Measurements from ENCODE around the gene PAXX. TPM values are rescaled to one million over a fixed set of nuclear protein-coding genes. Genes with fewer than 3 reads are reported as not detected.

PAXX gene
- total RNA-seq, 1 donor, result 16.6 TPM

- H4K20me1 ChIP-seq (ENCODE audit: insufficient read depth, low read length), result no peaks in the 10 kb centered on the region
- no peaks in the 10 kb centered on the region for H3K36me3 ChIP-seq (ENCODE audit: insufficient read depth, low read length)
- H3K4me2 ChIP-seq (ENCODE audit: insufficient read depth, low read length), result no peak within 1 kb of the TSS
- no peaks in the 10 kb centered on the region for H3K79me2 ChIP-seq (ENCODE audit: insufficient read depth, low read length)
- no peaks in the 10 kb centered on the region for H3K9me3 ChIP-seq (ENCODE audit: low read depth, low read length)
- H2AFZ ChIP-seq (ENCODE audit: low read length), result no peak within 1 kb of the TSS
- TF ChIP-seq, protein P1, sequence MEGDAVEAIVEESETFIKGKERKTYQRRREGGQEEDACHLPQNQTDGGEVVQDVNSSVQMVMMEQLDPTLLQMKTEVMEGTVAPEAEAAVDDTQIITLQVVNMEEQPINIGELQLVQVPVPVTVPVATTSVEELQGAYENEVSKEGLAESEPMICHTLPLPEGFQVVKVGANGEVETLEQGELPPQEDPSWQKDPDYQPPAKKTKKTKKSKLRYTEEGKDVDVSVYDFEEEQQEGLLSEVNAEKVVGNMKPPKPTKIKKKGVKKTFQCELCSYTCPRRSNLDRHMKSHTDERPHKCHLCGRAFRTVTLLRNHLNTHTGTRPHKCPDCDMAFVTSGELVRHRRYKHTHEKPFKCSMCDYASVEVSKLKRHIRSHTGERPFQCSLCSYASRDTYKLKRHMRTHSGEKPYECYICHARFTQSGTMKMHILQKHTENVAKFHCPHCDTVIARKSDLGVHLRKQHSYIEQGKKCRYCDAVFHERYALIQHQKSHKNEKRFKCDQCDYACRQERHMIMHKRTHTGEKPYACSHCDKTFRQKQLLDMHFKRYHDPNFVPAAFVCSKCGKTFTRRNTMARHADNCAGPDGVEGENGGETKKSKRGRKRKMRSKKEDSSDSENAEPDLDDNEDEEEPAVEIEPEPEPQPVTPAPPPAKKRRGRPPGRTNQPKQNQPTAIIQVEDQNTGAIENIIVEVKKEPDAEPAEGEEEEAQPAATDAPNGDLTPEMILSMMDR (IDR thresholded peaks at IDR 0.05; ENCODE audit: extremely low read depth, low read depth, low read length), result no peak
- H3K27ac ChIP-seq (ENCODE audit: low read depth, low read length), result no peak within 1 kb of the TSS
- DNase-seq (ENCODE audit: insufficient read length, low spot score, missing footprints), result peak; percentile 76
- peaks cover 8% of the 10 kb centered on the region for H3K4me1 ChIP-seq (ENCODE audit: insufficient read depth, low read length)
- no peaks in the 10 kb centered on the region for H3K27me3 ChIP-seq (ENCODE audit: insufficient read depth, low read length)
- H3K4me3 ChIP-seq (ENCODE audit: insufficient read depth, low read length), result no peak within 1 kb of the TSS
Observed at GRCh38 chr9:136951541-136952320, 40.5 kb upstream of the PAXX start, which contains the start of gene LCN12. TSS of gene LCN12 (plus strand) at chr9:136952273. CDS start at chr9:136952328, 55 bp downstream.

DNA sequence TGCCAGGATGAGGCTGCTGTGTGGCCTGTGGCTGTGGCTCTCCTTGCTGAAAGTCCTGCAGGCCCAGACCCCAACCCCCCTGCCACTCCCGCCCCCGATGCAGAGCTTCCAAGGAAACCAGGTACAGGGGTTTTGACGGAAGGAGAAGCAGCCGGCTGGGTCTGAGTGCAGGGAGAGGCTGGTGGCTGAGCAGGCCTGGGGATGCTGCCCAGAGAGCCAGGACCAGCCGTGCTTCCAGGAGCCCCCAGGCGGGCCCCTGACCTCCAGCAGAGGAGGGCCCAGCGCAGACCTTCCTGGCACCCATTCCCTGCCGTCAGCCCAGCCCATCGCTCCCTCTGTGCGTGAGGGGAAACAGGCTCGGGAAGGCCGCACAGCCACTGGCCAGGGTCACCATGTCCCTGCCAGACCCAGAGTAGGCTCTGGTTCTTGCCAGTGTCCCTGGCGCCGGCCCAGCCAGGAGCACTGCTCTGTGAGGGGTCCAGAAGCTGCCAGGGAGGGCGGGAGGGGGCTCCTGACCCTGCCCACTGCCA lies 39.8 kb upstream of the PAXX start:
- TF ChIP-seq, protein P1 (IDR thresholded peaks at IDR 0.05; ENCODE audit: extremely low read depth, low read depth, low read length), result no peak
- Histone ChIP-seq H3K4me1 (ENCODE audit: insufficient read depth, low read length) (peaks cover 8% of the 10 kb centered on the region), H3K79me2 (ENCODE audit: insufficient read depth, low read length) (no peaks in the 10 kb centered on the region), H3K9me3 (ENCODE audit: low read depth, low read length) (no peaks in the 10 kb centered on the region), H3K4me3 (ENCODE audit: insufficient read depth, low read length) (no peak overlapping the region), H3K27me3 (ENCODE audit: insufficient read depth, low read length) (no peaks in the 10 kb centered on the region), H2AFZ (ENCODE audit: low read length) (no peak overlapping the region), H4K20me1 (ENCODE audit: insufficient read depth, low read length) (no peaks in the 10 kb centered on the region), H3K27ac (ENCODE audit: low read depth, low read length) (no peak overlapping the region), H3K36me3 (ENCODE audit: insufficient read depth, low read length) (no peaks in the 10 kb centered on the region), H3K4me2 (ENCODE audit: insufficient read depth, low read length) (no peak overlapping the region)
- DNase-seq (ENCODE audit: insufficient read length, low spot score, missing footprints), result peak; percentile 90

DNA sequence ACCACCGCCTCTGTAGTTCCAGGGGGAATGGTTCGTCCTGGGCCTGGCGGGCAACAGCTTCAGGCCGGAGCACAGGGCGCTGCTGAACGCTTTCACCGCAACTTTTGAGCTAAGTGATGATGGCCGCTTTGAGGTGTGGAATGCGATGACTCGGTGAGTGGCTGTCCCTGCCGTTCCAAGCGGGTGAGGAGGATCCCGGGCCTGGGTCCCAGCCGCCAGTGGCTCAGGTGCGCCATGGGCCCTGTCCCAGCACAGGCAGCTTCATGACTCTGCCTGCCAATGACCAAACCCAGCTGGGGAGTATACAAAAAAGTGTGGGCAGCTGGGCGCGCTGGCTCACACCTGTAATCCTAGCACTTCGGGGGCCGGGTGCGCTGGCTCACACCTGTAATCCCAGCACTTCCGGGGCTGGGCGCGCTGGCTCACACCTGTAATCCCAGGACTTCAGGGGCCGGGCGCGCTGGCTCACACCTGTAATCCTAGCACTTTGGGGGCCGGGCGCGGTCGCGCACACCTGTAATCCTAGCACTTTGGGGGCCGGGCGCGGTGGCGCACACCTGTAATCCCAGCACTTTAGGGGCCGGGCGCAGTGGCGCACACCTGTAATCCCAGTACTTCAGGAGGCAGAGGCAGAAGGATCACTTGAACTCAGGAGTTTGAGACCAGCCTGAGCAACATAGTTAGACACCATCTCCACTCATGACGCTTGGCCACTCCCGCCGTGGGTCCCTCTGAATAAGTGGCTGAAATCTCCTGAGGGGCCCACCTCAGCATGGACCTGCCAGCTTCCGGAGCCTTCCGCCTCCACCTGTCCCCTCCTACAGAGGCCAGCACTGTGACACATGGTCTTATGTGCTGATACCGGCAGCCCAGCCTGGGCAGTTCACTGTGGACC lies 39.1 kb upstream of the PAXX start:
- Histone ChIP-seq H2AFZ (ENCODE audit: low read length) (no peak overlapping the region), H3K4me1 (ENCODE audit: insufficient read depth, low read length) (peaks cover 6% of the 10 kb centered on the region), H3K9me3 (ENCODE audit: low read depth, low read length) (no peaks in the 10 kb centered on the region), H3K79me2 (ENCODE audit: insufficient read depth, low read length) (no peaks in the 10 kb centered on the region), H3K36me3 (ENCODE audit: insufficient read depth, low read length) (no peaks in the 10 kb centered on the region), H3K27ac (ENCODE audit: low read depth, low read length) (no peak overlapping the region), H3K4me2 (ENCODE audit: insufficient read depth, low read length) (no peak overlapping the region), H4K20me1 (ENCODE audit: insufficient read depth, low read length) (no peaks in the 10 kb centered on the region), H3K4me3 (ENCODE audit: insufficient read depth, low read length) (no peak overlapping the region), H3K27me3 (ENCODE audit: insufficient read depth, low read length) (no peaks in the 10 kb centered on the region)
- peak; percentile 83 for DNase-seq (ENCODE audit: insufficient read length, low spot score, missing footprints)
- TF ChIP-seq, protein P1 (IDR thresholded peaks at IDR 0.05; ENCODE audit: extremely low read depth, low read depth, low read length), result no peak

All from osteoblast (primary cell).